ENCODE results near the gene RINL.

RINL gene, protein sequence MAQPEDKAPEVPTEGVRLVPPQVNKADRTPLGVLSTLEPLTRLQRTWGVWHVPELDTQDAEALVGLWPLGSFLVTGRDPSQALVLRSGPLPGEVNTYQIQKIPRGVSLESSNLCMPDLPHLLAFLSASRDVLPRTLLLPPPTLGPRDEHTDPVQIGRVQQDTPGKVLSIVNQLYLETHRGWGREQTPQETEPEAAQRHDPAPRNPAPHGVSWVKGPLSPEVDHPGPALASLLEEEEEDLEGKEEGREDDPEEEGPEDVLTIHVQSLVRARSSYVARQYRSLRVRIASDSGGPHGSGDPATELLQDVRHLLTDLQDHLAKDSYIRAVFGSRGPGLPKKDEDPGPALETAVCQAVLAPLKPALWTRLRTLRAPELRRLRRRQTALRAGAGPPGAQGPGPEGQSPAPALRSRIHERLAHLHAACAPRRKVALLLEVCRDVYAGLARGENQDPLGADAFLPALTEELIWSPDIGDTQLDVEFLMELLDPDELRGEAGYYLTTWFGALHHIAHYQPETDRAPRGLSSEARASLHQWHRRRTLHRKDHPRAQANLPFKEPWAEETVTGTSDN

DNA sequence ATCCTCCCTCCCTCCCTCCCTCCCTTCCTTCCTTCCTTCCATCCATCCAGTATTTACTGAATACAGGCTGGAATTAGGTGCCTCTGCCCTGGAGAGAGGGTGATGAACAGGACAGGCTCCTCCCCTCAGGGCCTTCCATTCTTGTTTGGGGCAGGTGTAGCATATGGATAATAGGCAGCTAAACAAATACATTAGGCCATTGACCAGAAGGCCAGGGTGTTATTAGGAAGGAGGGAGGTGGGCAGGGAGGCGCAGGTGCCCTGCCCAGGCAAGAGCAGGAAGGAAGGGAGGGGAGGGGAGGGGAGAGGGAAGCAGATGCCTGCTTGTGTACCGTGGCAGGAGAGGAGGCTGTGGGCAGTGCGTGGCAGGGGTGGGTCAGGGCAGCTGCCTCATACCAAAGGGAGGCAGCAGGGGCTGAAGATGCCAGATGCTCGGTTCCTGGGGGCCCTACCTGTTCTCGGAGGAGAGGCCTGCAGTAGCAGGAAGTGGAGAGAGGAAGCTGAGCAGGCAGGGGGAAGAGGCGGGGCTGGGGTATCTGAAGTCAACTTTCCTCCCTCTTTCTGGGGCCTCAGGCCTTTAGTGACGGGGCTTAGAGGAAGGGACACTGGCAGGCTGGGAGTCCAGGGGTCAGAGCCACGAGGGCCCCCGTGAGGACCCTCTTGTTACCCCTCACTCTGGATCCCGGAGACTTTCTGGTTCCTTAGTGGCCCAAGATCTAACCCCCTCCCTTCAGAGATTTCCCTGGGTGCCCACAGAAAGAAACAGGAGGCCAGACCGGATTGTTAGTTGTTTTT is at the start of gene RINL:
Gene RINL, minus strand, starts transcription at position 495 of the 794 bp plus-strand sequence. CDS start 1,533 bp downstream, outside the sequence.
- DNase-seq (ENCODE audit: low spot score): no peak

DNA sequence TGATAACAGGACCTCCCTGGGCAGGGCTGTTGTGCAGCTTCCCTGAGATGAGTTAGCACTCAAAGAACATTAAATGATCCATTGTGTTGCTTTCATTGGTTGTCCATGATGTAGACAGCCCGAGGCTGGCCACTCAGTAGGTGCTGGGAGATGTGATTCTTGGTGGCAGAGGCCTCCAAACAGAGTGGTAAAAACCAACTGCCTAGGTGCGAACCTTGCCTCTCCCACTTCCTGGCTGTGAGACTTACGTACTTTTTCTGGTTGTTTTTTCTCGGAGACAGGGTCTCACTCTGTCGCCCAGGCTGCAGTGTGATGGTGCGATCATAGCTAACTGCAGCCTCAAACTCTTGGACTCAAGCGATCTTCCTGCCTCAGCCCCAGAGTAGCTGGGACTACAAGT is 46.3 kb upstream of the RINL start:
- DNase-seq (ENCODE audit: low spot score): no peak

DNA sequence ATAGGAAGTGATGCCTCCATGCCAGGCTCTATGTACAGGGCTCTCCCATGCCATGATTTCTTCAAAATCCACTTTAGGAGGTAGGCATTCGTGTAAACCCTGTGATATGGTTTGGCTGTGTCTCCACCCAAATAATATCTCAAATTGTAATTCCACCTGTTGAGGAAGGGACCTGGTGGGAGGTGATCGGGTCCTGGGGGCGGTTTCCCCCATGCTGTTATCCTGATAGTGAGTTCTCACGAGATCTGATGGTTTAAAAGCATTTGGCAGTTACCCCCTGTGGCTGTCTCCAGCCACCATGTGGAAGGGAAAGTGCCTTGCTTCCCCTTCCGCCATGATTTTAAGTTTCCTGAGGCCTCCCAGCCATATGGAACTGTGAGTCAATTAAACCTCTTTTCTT is 44.4 kb upstream of the RINL start:
- no peak for DNase-seq (ENCODE audit: low spot score)

DNA sequence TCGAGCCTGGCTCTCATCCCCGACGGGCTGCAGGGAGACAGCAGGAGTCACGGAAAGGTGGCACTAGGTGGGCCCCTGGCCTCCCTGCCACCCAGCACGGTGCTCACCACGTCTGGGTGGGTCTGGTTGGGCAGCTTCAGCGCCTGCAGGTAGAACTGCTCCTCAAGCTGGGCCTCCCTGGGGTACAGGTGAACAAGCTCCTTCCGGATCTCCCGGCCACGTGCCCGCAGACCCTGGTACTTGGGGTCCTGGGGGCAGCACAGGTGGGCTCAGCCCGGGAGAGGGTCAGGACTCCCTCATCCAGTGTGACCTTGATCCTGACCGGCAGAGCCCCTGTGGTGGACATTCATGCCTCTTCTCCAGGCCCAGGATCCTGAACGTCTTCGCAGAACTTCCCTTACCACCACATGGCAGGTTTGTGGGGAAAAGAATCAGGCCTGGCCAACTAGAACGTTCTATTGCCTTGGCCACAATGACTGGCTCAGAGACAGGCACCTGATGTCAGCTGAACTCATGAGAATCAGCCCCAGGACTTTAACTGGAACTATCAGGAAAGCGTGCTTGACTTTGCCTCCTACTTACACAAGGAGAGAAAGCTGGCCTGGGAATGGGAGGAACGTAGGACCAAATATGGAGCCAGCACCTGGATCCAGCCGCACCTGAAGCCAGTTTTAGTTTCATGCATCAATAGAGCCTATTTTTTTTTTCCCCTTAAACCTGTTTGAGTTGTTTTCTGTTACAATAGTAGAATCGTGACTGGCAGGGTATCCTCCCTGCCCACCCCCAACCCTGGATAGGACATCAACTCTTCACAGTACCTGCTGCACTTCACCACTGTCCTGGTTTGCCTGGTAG is 43.6 kb upstream of the RINL start:
- DNase-seq (ENCODE audit: low spot score): no peak

DNA sequence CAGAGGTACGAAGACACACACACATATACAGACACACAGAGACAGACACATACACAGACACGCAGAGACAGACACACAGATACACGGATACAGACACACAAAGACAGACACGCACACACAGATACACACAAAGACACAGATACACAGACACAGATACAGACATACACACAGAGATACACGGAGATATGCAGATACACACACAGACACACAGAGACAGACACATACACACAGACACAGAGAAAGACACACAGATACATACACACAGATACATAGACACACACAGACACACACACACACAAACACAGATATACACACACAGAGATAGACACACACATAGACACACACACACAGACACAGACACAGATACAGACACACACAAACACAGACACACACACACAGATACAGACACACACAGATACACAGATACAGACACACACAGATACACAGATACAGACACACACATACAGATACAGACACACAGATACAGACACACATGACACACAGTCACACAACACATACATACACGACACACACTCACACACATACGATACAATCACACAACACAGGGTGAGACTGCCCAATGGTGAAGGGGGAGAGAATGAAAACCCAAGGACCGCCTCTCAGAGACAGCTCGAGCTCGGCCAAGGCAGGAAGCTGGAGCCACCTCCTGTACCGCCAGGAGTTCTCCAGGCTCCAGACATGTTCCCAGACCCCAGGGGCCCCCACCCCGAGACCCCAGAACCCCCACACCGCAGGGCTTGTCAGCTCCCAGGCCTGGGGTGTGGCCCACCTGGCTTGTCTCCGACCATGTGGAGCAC is 42.7 kb upstream of the RINL start:
- DNase-seq (ENCODE audit: low spot score): no peak

DNA sequence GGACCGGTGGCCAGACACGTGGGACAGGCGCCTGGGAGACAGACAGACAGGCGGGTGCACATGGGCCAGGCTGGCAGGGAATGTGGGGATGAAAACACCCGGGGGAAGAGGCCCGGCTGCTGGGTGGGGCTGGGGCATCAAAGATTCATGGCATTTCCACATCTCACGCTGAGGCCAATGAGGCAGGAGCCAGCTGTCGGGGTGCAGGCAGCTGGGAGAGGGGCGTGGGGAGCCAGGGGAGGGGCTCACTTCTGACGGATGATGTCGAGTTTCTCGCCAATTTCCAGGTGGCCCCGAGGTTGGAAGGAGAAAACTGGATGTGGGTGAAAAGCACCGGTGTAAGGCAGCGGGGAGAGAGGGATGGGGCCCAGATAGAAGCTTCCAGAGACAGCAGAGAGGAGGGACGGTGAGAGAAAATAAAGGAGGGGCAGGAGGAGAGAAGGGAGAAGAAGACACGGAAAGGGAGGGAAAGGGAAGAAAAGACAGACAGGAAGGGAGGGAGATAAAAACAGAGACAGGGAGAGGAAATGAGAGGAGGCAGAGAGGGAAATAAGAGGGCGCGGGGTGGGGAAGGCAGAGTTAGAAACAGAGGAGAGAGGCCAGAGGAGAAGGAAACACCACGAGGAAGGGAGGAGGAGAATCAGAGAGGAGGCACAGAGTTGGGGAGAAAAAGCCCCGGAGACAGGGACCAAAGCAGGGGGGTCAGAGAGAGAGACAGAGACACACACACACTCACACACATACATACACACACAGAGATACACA is 41.9 kb upstream of the RINL start:
- no peak for DNase-seq (ENCODE audit: low spot score)

DNA sequence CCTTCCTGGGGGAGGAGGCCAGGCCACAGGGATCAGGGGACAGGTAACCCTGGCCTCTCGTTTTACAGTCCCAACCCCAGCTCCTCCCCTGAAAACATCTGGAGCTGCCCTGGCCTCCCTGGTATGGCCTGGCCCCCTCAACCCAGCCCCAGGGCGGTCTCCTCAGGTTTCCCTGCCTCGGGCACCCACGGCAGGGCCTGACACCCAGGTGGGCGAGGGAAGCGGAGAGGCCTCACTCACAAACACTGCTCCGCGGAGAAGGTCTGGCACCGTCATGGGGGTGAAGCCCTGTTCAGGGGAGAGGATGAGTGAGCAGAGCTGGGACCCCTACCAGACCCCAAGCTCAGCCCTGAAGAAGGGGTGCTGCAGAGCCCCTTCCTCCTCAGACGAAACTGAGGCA is 40.5 kb upstream of the RINL start:
- no peak for DNase-seq (ENCODE audit: low spot score)

DNA sequence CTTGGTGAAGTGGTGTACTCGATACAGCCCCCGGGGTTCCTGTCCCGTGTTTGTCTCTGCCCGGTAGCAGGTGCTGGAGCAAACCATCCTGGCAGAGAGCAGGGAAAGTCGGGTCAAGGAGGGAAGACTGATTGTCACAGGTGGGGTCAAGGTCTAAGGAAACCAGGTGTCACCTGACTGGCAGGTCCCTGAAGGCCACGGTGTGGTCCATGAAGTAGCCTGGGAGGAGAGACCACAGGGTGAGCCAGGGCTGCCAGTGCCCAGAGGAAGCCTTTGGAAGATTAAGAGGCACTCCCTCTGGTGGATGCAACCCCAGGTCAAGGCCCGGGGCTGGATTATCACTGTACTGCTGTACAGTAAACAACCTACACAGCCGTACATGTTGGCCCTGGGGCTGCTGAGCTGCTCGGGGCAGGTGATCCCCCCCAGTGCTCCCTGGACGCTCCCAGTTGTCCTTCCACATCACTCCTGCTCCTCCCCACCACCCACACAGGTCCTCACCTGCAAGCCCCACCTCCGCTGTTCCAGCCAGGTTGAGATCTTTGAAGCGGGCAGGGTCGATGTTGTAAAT is 39.9 kb upstream of the RINL start:
- no peak for DNase-seq (ENCODE audit: low spot score)

DNA sequence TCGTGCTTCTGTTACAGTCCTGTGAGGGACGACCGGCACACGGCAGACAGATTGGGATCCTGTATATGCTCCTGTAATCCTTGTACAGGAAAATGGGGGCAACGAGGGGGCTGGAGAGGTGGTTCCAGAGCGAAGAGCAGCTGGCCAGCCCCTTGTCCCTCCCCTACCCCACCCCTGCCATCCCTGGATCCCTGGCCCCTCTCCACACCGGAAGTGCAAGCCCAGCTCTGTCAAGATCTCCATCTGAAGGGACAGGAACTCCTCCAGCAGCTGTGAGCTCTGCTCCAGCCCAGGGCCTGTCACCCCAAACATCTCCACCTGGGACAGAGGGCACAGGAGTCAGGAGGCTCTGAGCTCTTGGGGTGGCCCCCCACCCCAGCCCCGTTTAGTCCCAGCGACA is 39.4 kb upstream of the RINL start:
- DNase-seq (ENCODE audit: low spot score): no peak

DNA sequence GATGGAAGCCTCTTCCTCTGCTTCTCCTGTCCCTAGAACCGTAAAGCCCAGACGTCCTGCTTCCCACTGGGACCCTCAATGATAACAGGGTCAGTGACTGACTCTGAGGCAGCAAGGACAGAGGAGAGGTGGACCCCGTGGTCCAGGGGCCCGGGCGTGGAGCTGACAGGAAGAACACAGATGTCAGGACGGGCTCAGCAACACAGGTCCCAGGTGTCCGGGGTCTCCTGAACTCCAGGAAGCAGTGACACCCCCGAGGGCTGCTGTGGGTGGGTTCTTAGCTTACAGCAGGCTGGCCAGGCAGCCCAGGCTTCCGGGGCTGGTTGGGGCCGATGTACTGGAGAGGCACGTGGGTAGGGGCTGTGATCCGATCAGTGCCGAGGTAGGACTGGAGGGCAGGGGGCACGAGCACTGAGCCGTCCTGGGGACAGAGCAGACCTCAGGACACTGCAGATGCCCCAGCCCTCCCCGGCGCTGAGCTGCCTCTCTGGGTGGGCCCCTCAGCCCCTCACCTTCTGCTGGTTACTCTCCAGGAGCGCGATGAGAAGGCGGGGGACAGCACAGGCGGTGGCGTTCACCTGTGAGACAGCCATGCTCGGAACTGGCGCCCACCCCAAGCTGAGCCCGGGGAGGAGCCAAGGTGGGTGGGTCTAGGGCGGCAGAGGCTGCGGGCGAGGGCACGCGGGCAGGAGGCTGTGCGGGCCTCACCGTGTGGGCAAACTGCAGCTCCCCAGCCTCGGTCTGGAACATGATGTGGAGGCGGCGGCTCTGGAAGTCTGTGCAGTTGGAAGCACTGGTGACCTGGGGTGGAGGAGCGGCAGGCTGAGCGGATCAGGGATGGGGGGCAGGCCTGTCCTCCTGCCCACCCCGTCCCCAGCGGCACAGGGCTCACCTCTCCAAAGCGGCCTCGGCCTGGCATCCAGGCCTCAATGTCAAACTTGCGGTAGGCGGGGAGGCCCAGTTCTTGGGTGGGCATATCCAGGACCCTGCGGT is 37.5 kb upstream of the RINL start:
- no peak for DNase-seq (ENCODE audit: low spot score)

DNA sequence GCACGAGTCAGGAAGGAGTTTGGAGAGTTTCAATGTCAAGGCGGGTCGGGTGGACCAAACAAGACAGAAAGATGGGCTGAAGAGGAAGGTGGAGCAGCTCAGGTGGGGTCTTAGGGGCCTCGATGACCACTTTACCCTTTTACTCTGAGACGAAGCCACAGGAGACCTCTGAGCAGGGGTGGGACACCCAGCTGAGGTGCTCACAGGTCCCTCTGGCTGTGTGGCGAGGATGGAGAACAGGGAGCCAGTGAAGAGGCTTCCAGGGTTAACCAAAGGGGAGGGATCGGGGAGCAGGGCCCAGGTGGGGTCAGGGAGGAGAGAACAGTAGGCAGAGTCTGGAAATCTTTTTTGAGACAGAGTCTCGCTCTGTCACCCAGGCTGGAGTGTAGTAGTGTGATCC is 35.9 kb upstream of the RINL start:
- DNase-seq (ENCODE audit: low spot score): no peak

DNA sequence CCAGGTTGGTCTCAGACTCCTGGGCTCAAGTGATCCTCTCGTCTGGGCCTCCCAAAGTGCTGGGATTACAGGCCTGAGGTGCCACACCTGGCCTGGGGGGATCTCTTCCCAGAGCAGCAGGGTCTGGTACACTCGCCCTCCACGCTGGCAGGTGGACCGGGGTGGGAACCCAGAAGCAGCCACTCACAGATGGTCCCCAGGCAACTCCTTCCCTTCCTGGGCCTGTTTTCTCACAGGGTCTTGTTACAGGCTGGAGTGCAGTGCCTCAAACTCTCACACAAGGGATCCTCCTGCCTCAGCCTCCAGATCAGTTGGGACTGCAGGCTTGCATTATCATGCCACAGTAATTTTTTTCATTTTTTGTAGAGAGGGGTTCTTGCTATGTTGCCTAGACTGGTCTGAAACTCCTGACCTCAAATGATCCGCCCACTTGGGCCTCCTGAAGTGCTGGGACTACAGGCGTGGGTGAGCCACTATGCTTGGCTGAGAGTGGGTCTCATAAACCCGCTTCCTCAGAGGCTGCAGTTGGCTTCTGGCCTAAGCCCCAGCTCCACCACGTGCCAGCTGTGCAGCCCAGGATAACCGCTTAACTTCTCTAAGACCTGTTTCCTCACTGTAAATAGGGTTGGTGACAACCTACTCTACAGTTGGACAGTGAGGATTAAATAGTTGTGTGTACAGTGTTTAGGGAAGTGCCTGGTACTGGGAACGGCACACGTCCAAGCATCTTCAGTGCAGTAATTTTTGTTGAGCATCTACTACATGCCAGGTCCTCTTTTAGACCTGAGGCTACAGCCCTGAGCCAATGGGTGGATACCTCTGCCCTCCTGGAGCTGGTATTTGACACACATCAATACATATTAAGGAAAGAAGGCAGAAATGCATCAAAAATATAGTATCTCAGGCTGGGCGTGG is 34.8 kb upstream of the RINL start:
- no peak for DNase-seq (ENCODE audit: low spot score)

DNA sequence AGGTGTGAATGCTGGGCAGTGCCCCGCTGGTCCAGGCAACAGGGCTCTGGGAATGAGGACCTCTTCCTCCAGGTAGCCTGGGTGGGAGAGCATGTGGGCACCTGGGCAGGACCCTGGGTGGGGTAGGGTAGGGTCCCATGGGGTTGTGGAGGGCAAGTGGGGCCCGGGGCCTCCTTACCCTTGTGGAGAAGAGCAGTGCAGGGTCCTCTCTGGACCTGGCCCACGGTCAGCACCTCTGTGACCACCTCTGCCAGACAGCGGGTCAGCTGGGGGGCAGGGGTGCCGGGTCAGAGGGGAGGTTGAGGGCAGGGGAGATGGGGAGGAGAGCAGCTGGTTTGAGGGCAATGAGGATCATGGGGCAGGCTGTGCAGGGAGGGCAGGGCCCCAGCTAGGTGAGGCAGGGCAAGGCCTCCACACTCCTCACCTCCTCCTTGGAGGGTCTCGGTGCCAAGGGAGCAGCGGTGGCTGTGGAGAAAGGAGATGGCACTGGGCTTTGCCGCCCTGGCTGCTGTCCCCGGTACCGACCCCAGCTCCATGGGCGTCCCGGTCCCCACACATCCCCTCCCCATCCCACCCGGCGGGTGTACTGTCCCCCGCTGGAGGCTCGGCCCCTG is 33.4 kb upstream of the RINL start:
- no peak for DNase-seq (ENCODE audit: low spot score)

DNA sequence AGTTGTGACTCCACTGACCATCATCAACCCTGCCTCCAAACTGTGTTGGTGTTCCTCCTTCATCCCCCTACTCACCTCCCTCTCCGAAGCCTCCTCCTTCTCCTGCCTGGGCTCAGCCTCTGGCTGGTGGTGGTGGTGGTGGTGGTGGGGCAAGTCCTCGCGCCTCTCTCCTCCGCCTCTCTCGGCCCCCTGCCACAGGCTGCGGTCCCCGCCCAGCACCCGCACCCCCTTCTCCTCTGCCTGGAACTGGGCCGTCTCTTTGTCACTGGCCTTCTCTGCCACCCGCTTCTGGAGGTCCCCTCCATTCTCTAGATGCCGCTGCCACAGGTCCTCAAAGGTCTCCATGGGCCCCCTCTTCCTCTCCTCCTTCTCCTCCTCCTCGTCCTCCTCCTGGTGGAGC is 32.4 kb upstream of the RINL start:
- DNase-seq (ENCODE audit: low spot score): no peak

DNA sequence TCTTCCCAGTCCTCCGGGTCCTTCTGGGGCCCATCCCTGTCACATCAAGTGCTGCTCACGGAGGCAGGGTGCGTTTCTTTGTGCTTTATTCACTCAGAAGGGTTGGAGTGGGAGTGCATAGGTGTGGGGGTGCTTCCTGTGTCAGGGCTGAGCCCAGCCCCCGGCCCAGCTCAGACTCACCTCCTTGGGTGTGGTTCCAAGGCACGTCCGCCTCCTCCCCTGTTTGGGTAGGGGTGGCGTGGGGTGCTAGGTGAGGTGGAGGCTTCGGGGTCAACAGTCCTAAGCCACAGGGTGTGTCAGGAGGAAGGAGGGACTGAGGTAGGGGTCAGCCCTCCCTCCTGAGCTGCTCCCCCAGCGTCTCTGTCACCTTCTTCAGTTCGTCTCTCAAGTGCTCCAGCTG is 30.8 kb upstream of the RINL start:
- no peak for DNase-seq (ENCODE audit: low spot score)

DNA sequence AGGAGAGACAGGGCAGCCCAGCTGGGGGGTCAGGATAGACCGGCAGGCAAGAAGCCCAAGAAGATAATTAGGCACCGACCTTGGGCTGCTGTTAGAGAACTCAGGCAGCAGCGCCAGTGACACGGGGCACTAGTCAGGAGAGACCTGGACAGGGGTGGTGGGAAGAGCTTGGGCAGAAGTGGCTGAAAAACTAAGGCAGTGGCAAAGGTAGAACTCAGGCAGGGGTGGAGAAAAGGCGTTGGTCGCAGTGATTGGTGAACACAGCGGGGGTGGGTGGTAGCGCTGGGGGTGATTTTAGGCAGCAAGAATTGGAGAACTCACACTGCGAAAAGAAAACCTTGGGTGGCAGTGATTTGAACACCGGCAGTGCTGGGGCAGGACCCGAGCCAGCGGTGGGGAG is 29.6 kb upstream of the RINL start:
- no peak for DNase-seq (ENCODE audit: low spot score)

DNA sequence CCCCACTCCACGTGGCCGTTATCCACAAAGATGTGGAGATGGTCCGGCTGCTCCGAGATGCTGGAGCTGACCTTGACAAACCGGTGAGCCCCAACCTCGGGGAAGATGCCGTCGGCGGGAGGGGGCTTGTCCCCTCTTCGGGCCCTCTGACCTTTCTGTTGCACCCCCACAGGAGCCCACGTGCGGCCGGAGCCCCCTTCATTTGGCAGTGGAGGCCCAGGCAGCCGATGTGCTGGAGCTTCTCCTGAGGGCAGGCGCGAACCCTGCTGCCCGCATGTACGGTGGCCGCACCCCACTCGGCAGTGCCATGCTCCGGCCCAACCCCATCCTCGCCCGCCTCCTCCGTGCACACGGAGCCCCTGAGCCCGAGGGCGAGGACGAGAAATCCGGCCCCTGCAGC is 29.2 kb upstream of the RINL start:
- no peak for DNase-seq (ENCODE audit: low spot score)

Data from LoVo (cell line).